K562 (cell line): Measurements from ENCODE around the gene FTO. TPM values are rescaled to one million over a fixed set of nuclear protein-coding genes. Genes with fewer than 3 reads are reported as not detected.

ENCODE experiments used
- ATAC-seq: fragments of 200-7000 bp; cut with Tn5 transposase; 3 replicates; pipeline ENCODE4 v1.9.1; 2020; ENCODE audit warnings: moderate library complexity
- BruUV-seq: library from RNA; stranded (reverse); fragments of 400-500 nt; replicated peaks from 2 replicates; lab custom pipeline; 2021; lab: Mats Ljungman, UMichigan
- CTCF ChIA-PET: fragments of 300-600 bp; formaldehyde crosslinking; extraction: SDS; loops from one replicate; lab custom pipeline; 2021; ENCODE audit warnings: low intra/inter-chr PET ratio; lab: Yijun Ruan, JAX
- POLR2A ChIA-PET: fragments of 300-600, 350-650 bp; sonication (Branson Sonifier 250); formaldehyde crosslinking; extraction: SDS; loops from one replicate; lab custom pipeline; 2021; ENCODE audit warnings: antibody characterized with exemption, inconsistent platforms; lab: Yijun Ruan, JAX
- DNase-seq, 4 experiments: peaks; one replicate each; pipeline versions ENCODE4 v3.0.0 to v3.0.0-alpha.2; 2011 to 2018; ENCODE audit warnings: low spot score in 3 of 4, mixed read lengths in 3 of 4; ENCODE audit errors: extremely low read depth in 1 of 4
- FAIRE-seq: peaks from 2 replicates; lab custom pipeline; 2011; peaks lifted over from hg19 to GRCh38; lab: Jason Lieb, UNC
- H2AFZ ChIP-seq: 2 replicates; pipeline ENCODE4 v1.6.0; 2011; ENCODE audit warnings: low read depth, low read length, control low read depth, inconsistent platforms
- H3K27ac ChIP-seq: fragments of 200-600 bp; 3 replicates; pipeline ENCODE4 v1.8.0; 2011; ENCODE audit warnings: low read depth, mild to moderate bottlenecking, control low read depth, inconsistent platforms, low read length, moderate library complexity, mixed read lengths; ENCODE audit errors: extremely low read depth
- H3K27me3 ChIP-seq, 2 experiments: fragments of 300-600 bp in 1 of 2; 2 replicates in 1 of 2; 3 replicates in 1 of 2; pipeline versions ENCODE4 v1.6.0 to v1.8.0; 2011; ENCODE audit warnings: inconsistent platforms in 2 of 2, low read length in 2 of 2, mild to moderate bottlenecking in 1 of 2, mixed read lengths in 1 of 2, moderate library complexity in 1 of 2; ENCODE audit not compliant: control insufficient read depth in 2 of 2, insufficient read depth in 2 of 2
- H3K36me3 ChIP-seq: fragments of 300-600 bp; 3 replicates; pipeline ENCODE4 v1.8.0; 2011; ENCODE audit warnings: mild to moderate bottlenecking, low read length, inconsistent platforms; ENCODE audit not compliant: control insufficient read depth, insufficient read depth
- H3K4me1 ChIP-seq, 2 experiments: fragments of 200-600 bp in 1 of 2; replicated peaks in 1 of 2; 2 replicates in 1 of 2; 3 replicates in 1 of 2; pipeline versions ENCODE4 v1.5.1 to v1.8.0; 2011; ENCODE audit warnings: inconsistent platforms in 2 of 2, low read length in 2 of 2, mild to moderate bottlenecking in 1 of 2, mixed read lengths in 1 of 2, moderate library complexity in 1 of 2; ENCODE audit not compliant: control insufficient read depth in 2 of 2, insufficient read depth in 2 of 2
- H3K4me2 ChIP-seq: 2 replicates; pipeline ENCODE4 v1.6.1; 2011; ENCODE audit warnings: low read length, control low read depth, inconsistent platforms, mixed read lengths; ENCODE audit not compliant: insufficient read depth
- H3K4me3 ChIP-seq: fragments of 200-600 bp; sonication (generic), shearing (Covaris generic); 2 replicates; pipeline ENCODE4 v1.5.1; 2016; ENCODE audit warnings: control low read depth, inconsistent platforms
- H3K79me2 ChIP-seq: fragments of 200-600 bp; 3 replicates; pipeline ENCODE4 v1.8.0; 2011; ENCODE audit warnings: low read length, inconsistent platforms; ENCODE audit not compliant: control insufficient read depth, insufficient read depth
- H3K9ac ChIP-seq, 2 experiments: 2 replicates each; pipeline versions ENCODE4 v1.6.0 to v1.6.1; 2011; ENCODE audit warnings: low read depth in 2 of 2, low read length in 2 of 2, control low read depth in 1 of 2, inconsistent platforms in 1 of 2, mild to moderate bottlenecking in 1 of 2, mixed read lengths in 1 of 2; ENCODE audit not compliant: insufficient read depth in 1 of 2
- H3K9me1 ChIP-seq: one replicate; pipeline ENCODE4 v1.6.0; 2011; ENCODE audit warnings: inconsistent platforms, mild to moderate bottlenecking, low read length, moderate library complexity; ENCODE audit not compliant: control insufficient read depth, insufficient read depth
- H3K9me3 ChIP-seq: replicated peaks from 2 replicates; pipeline ENCODE4 v1.5.1; 2011; ENCODE audit warnings: low read depth, low read length, inconsistent platforms; ENCODE audit not compliant: control insufficient read depth, insufficient read depth
- H4K20me1 ChIP-seq: replicated peaks from 2 replicates; pipeline ENCODE4 v1.6.1; 2011; ENCODE audit warnings: low read length, inconsistent platforms, mixed read lengths; ENCODE audit not compliant: control insufficient read depth, insufficient read depth
- CBFA2T3 ChIP-seq: fragments of 450-650 bp; IDR thresholded peaks from 2 replicates; pipeline ENCODE4 v1.6.1; 2017
- CHD1 ChIP-seq: fragments of 200-600 bp; sonication (generic); IDR thresholded peaks from one replicate; pipeline ENCODE4 v1.6.1; 2012; ENCODE audit warnings: mild to moderate bottlenecking, moderate library complexity, low read length, inconsistent platforms
- CREBBP ChIP-seq: IDR thresholded peaks from one replicate; pipeline ENCODE4 v1.6.1; 2012; ENCODE audit warnings: low read depth, mild to moderate bottlenecking, control low read depth, inconsistent platforms, low read length
- ELF4 ChIP-seq: fragments of 450-650 bp; formaldehyde crosslinking; IDR thresholded peaks from 2 replicates; pipeline ENCODE4 v1.4.0; 2022; ENCODE audit warnings: missing genetic modification characterization
- ETS2 ChIP-seq: IDR thresholded peaks from 2 replicates; pipeline ENCODE4 v1.6.1; 2016; ENCODE audit warnings: borderline replicate concordance, missing genetic modification characterization, mild to moderate bottlenecking, moderate library complexity, missing compliant biosample characterization; ENCODE audit not compliant: poor library complexity, severe bottlenecking
- SUPT5H ChIP-seq: fragments of 450-650 bp; IDR thresholded peaks from 2 replicates; pipeline ENCODE4 v1.6.1; 2016
- ZNF668 ChIP-seq: fragments of 250-450 bp; sonication (Bioruptor Pico); IDR thresholded peaks from 2 replicates; pipeline ENCODE4 v1.8.0; 2022; ENCODE audit warnings: mild to moderate bottlenecking, inconsistent platforms
- WGBS: fragments of 100-300 bp; shearing (Covaris generic); methylation state at CpG from one replicate; pipeline ENCODE4 v1.1.6; 2016; ENCODE audit warnings: low coverage, mixed read lengths; ENCODE audit not compliant: insufficient coverage; ENCODE audit errors: missing lambda C conversion rate; 5-methylcytosine and 5-hydroxymethylcytosine counted together
- in situ Hi-C: fragments of 300-500 bp; cut with MboI; formaldehyde crosslinking; loops from 4 replicates; pipeline ENCODE4 v1.15.0; 2018; ENCODE audit warnings: inconsistent platforms, mixed read lengths
- intact Hi-C: fragments of 100-400 bp; cut with micrococcal nuclease; formaldehyde crosslinking; loops from 2 replicates; pipeline ENCODE4 v1.14.2; 2022
- polyA plus RNA-seq, 8 experiments: library from polyadenylated mRNA; depleted of rRNA in 4 of 8; stranded (reverse) in 5 of 8; unstranded in 3 of 8; fragments of >200 nt; fragmentation: Nextera tagmentation in 2 of 8; fragmentation: Illumina TruSeq in 1 of 8; extraction: Ambion mirVana in 2 of 8; extraction: Trizol in 1 of 8; gene quantifications; 2 replicates each; pipeline versions ENCODE4 v1.2.1 to v1.2.3, GENCODE V29; 2011 to 2014; ENCODE audit warnings: inconsistent platforms in 1 of 8, missing spikeins in 1 of 8
- total RNA-seq, 7 experiments: library from RNA; depleted of rRNA in 6 of 7; stranded (reverse); fragments of >200 nt in 6 of 7; fragmentation: Illumina TruSeq in 2 of 7; extraction: Trizol in 2 of 7; gene quantifications; 2 replicates each; pipeline versions ENCODE4 v1.2.1 to v1.2.3, GENCODE V29; 2011 to 2021; ENCODE audit warnings: low replicate concordance in 1 of 7
- TF ChIP-seq, protein P1 (sequence below), 2 experiments: fragments of 150-350 bp in 1 of 2; IDR thresholded peaks; 2 replicates each; pipeline ENCODE4 v1.6.1; 2012 to 2016; ENCODE audit warnings: low read depth in 2 of 2, low read length in 2 of 2, mild to moderate bottlenecking in 1 of 2, moderate library complexity in 1 of 2

The FTO gene
- total and polyA plus RNA-seq, 9 of the 15 experiments (the other 6 are each of a cell fraction or from before 2014, with no cell fraction given): 11.3 to 27.7 (median 25.5) TPM

DNA sequence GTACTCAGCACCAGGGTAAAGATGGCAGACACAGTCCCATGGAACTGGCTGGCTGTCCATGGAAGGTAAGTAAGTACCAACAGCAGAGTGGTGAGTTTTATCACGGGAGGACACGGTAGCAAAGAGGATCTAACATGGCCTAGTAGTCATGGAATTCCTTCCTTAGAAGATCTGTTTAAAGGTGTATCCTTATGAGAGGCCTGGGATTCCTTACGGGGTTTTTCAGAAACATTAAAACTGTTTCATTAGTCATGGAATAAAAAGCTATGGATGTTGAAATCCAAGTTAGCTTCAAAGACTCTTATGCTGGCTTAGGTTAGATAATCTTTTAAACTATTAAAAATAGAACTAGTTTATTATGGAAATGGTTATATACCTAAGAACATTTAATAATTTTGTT lies 7.4 kb downstream of the FTO start:
- H3K4me2 ChIP-seq: no peak overlapping the region
- H2AFZ ChIP-seq: no peak overlapping the region
- in situ Hi-C loops: no loop called here
- no peak overlapping the region for H3K4me3 ChIP-seq
- no peaks in the 10 kb centered on the region for H3K27me3 ChIP-seq
- H3K79me2 ChIP-seq: no peaks in the 10 kb centered on the region
- no peaks in the 10 kb centered on the region for H3K36me3 ChIP-seq
- DNase-seq: no peak
- no peak for TF ChIP-seq CBFA2T3
- TF ChIP-seq ETS2 (tag): no peak
- no peak for TF ChIP-seq SUPT5H
- no peak for TF ChIP-seq ELF4
- no peak for TF ChIP-seq CREBBP
- no peak for TF ChIP-seq ZNF668 (CRISPR knock-in tag)
- TF ChIP-seq, protein P1, sequence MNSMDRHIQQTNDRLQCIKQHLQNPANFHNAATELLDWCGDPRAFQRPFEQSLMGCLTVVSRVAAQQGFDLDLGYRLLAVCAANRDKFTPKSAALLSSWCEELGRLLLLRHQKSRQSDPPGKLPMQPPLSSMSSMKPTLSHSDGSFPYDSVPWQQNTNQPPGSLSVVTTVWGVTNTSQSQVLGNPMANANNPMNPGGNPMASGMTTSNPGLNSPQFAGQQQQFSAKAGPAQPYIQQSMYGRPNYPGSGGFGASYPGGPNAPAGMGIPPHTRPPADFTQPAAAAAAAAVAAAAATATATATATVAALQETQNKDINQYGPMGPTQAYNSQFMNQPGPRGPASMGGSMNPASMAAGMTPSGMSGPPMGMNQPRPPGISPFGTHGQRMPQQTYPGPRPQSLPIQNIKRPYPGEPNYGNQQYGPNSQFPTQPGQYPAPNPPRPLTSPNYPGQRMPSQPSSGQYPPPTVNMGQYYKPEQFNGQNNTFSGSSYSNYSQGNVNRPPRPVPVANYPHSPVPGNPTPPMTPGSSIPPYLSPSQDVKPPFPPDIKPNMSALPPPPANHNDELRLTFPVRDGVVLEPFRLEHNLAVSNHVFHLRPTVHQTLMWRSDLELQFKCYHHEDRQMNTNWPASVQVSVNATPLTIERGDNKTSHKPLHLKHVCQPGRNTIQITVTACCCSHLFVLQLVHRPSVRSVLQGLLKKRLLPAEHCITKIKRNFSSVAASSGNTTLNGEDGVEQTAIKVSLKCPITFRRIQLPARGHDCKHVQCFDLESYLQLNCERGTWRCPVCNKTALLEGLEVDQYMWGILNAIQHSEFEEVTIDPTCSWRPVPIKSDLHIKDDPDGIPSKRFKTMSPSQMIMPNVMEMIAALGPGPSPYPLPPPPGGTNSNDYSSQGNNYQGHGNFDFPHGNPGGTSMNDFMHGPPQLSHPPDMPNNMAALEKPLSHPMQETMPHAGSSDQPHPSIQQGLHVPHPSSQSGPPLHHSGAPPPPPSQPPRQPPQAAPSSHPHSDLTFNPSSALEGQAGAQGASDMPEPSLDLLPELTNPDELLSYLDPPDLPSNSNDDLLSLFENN (IDR thresholded peaks at IDR 0.05; ENCODE audit: low read depth in 2 of 2, low read length in 2 of 2): no peak
- no peak for TF ChIP-seq CHD1
- H3K4me1 ChIP-seq: no peaks in the 10 kb centered on the region
- ChIA-PET CTCF (no interaction called here), POLR2A (no interaction called here)
- H3K9me1 ChIP-seq: no peaks in the 10 kb centered on the region
- H3K9ac ChIP-seq: no peak overlapping the region
- H4K20me1 ChIP-seq: no peaks in the 10 kb centered on the region
- 38% methylated on average over 3 of the region's 3 CpGs for WGBS
- no peak for ATAC-seq
- H3K27ac ChIP-seq: no peak overlapping the region
- no TSS peak for BruUV-seq
- intact Hi-C loops: no loop called here
- FAIRE-seq: no peak
- no peaks in the 10 kb centered on the region for H3K9me3 ChIP-seq
